ENCODE measurements around the gene SOAT1. TPM values are rescaled to one million over a fixed set of nuclear protein-coding genes. Genes with fewer than 3 reads are reported as not detected.
A peak's percentile ranks its signal among the peaks of the same experiment; 100 is the strongest.
"Not testable (repeated sequence)": the region's sequence is repeated elsewhere in the genome, so short reads cannot be mapped to it uniquely, and the experiment has no call there.

The SOAT1 gene
- total RNA-seq, 6 donors from 2014 or later = 14.6 to 95.6 (median 34.3) TPM

GRCh38 chr1:179342740-179343404 is 49.3 kb downstream of the SOAT1 start:
- no peak overlapping the region for H3K4me3 ChIP-seq
- H3K36me3 ChIP-seq = peaks cover 21 to 77% (median 35%) of the 10 kb centered on the region in 4 donors
- ATAC-seq (ENCODE audit: low FRiP score in 2 of 2) (no peak), DNase-seq (no peak)
- TF ChIP-seq POLR2AphosphoS5 (IDR thresholded peaks at IDR 0.05) (no peak), EP300 (IDR thresholded peaks at IDR 0.05) (no peak), CTCF (IDR thresholded peaks at IDR 0.05) (no peak), POLR2A (IDR thresholded peaks at IDR 0.05) (no peak)
- no peaks in the 10 kb centered on the region for H3K27me3 ChIP-seq
- H3K4me1 ChIP-seq = no peaks in the 10 kb centered on the region
- no peak overlapping the region for H3K27ac ChIP-seq
- 88 to 91% methylated on average over 4 of the region's 4 CpGs for WGBS, 2 donors
- no peaks in the 10 kb centered on the region for H3K9me3 ChIP-seq

- 94 to 99% methylated on average over 3 of the region's 3 CpGs for WGBS, 2 donors
- Histone ChIP-seq H3K27me3 (no peaks in the 10 kb centered on the region), H3K4me1 (no peaks in the 10 kb centered on the region), H3K9me3 (no peaks in the 10 kb centered on the region), H3K36me3 (peaks cover 4 to 61% (median 12%) of the 10 kb centered on the region in 4 donors), H3K4me3 (no peak overlapping the region), H3K27ac (no peak overlapping the region)
- DNase-seq (no peak), ATAC-seq (ENCODE audit: low FRiP score in 2 of 2) (no peak)
- no peak for TF ChIP-seq POLR2AphosphoS5 (IDR thresholded peaks at IDR 0.05)
- TF ChIP-seq CTCF (IDR thresholded peaks at IDR 0.05) = no peak
- TF ChIP-seq EP300 (IDR thresholded peaks at IDR 0.05) = no peak
- TF ChIP-seq POLR2A (IDR thresholded peaks at IDR 0.05) = no peak
Measured at GRCh38 chr1:179351281-179351680, 57.7 kb downstream of the SOAT1 start.

GRCh38 chr1:179352236-179352635 is 58.6 kb downstream of the SOAT1 start:
- TF ChIP-seq EP300 (IDR thresholded peaks at IDR 0.05) (no peak), POLR2AphosphoS5 (IDR thresholded peaks at IDR 0.05) (no peak), POLR2A (IDR thresholded peaks at IDR 0.05) (no peak), CTCF (IDR thresholded peaks at IDR 0.05) (no peak)
- Histone ChIP-seq H3K4me3 (no peak overlapping the region), H3K4me1 (no peaks in the 10 kb centered on the region), H3K27me3 (no peaks in the 10 kb centered on the region), H3K9me3 (no peaks in the 10 kb centered on the region), H3K27ac (no peak overlapping the region), H3K36me3 (peaks cover 4 to 55% (median 10%) of the 10 kb centered on the region in 4 donors)
- WGBS, 2 donors = 92 to 96% methylated on average over 2 of the region's 2 CpGs
- DNase-seq (no peak), ATAC-seq (ENCODE audit: low FRiP score in 2 of 2) (no peak)

- H3K27ac ChIP-seq = no peak overlapping the region
- no peaks in the 10 kb centered on the region for H3K4me1 ChIP-seq
- 76 to 81% methylated on average over 5 of the region's 5 CpGs for WGBS, 2 donors
- H3K27me3 ChIP-seq = no peaks in the 10 kb centered on the region
- DNase-seq (no peak), ATAC-seq (ENCODE audit: low FRiP score in 2 of 2) (peak; percentile 63 to 94)
- TF ChIP-seq POLR2A (IDR thresholded peaks at IDR 0.05) (no peak), POLR2AphosphoS5 (IDR thresholded peaks at IDR 0.05) (no peak), EP300 (IDR thresholded peaks at IDR 0.05) (no peak), CTCF (IDR thresholded peaks at IDR 0.05) (no peak)
- peaks cover 4 to 46% (median 10%) of the 10 kb centered on the region in 4 donors for H3K36me3 ChIP-seq
- H3K4me3 ChIP-seq = no peak overlapping the region
- H3K9me3 ChIP-seq = no peaks in the 10 kb centered on the region
Measured at GRCh38 chr1:179353546-179353945, 59.9 kb downstream of the SOAT1 start.

GRCh38 chr1:179361631-179362030 is 68.0 kb downstream of the SOAT1 start:
- not testable (repeated sequence) for DNase-seq; H3K4me3 ChIP-seq; H3K27me3 ChIP-seq; H3K9me3 ChIP-seq; ATAC-seq (ENCODE audit: low FRiP score in 2 of 2); H3K36me3 ChIP-seq; H3K4me1 ChIP-seq; H3K27ac ChIP-seq
- WGBS, 2 donors = 87 to 90% methylated on average over 2 of the region's 2 CpGs
